GM23248 (cell line): ENCODE results near the gene NFIX.

Experiments
- EZH2 ChIP-seq: fragments of 200-600 bp; sonication (generic); IDR thresholded peaks from 2 replicates; pipeline ENCODE4 v1.6.1; 2018; ENCODE audit warnings: antibody characterized with exemption, mild to moderate bottlenecking; ENCODE audit not compliant: insufficient read depth, poor library complexity, severe bottlenecking
- EZH2phosphoT487 ChIP-seq: fragments of 200-600 bp; sonication (generic); IDR thresholded peaks from 2 replicates; pipeline ENCODE4 v1.6.1; 2018; ENCODE audit warnings: antibody characterized with exemption, moderate library complexity, mild to moderate bottlenecking, low read depth; ENCODE audit not compliant: insufficient read depth

DNA sequence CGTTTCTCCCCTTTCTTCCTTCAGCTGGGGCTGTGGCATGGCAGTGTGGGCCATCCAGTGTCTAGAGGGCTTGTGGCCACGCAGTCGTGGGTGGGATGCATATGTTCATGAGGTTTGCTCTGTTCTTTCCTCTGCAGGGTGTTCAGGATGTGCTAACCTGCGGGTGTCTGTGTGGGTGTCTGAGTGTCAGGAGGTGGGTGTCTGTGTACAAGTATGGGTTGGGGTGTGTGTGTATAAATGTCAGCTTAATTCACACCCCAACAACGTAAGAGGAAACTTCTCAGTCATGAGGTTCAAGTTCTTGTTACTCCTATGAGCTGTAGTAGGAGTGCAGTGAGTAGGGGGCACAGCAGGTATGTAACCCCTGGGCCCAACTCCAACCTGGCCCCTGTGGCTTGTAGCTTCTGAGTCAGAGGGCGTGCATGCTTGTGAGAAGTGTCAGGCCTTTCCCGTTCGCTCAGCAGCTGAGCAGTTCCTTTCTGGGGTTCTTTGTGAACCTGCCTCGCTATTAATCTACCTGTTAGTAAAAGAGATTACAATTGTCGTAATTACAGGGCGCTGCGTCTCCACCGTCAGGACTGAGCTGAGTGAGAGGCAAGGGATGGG, 49.1 kb downstream of the NFIX start:
- TF ChIP-seq EZH2 (no peak), EZH2phosphoT487 (no peak)
